ENCODE measurements around the gene ELOVL4. TPM values are rescaled to one million over a fixed set of nuclear protein-coding genes. Genes with fewer than 3 reads are reported as not detected.

The ELOVL4 gene
- total and polyA plus RNA-seq, 3 donors from 2014 or later = 8.8 to 10.6 (median 9.1) TPM

DNA sequence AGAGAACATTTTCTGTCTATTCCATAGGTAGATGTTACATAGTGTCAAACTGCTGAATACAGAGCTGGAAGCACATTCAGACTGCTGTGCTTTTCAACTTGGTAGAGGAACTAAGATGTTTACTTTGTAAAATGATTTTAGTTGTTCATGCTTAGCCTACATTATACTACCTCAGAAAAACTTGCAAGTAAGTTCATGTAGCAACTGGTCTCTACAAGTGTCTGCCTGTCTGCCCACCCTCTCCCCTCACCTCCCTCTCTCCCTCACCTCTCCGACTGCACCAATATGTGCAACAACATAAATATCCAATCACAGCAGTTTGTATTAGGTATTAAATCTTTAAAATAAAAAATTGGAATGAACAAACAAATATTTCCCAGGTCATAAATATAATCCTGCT lies 25.3 kb downstream of the ELOVL4 start:
- 59 to 70% methylated on average over 1 of the region's 1 CpG for WGBS, 2 donors
- DNase-seq = no peak

DNA sequence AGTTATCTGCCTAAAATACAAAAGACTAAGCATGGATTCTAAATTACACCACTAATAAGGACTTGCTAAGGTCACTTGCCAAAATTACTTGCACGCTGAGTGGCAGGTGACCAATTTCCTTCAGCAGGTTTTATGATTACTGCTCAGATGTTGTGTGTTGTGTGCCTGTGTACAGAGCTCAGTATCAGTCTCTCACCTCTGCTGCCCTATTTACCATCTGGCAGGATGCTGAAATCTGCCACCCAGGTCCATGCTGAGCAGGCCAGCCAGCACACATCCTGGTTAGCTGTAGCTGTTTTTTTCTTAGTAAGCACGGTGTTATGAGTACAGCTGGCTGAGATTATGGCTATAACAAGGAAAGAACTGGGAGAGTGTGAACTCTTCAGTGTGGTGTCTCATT lies 34.0 kb downstream of the ELOVL4 start:
- DNase-seq = no peak

More for the DNA sequence above, 25.3 kb downstream of the ELOVL4 start:
- H3K4me1 ChIP-seq = no peaks in the 10 kb centered on the region
- H3K36me3 ChIP-seq (ENCODE audit: low read depth, missing control alignments) = no peaks in the 10 kb centered on the region
- no peak overlapping the region for H3K4me3 ChIP-seq
- intact Hi-C loops (cut with DNase I; ENCODE audit: low total_unique reads) = no loop called here
- H3K27ac ChIP-seq = no peak overlapping the region
- no peaks in the 10 kb centered on the region for H3K9me3 ChIP-seq
- no peaks in the 10 kb centered on the region for H3K27me3 ChIP-seq
- no peak for TF ChIP-seq POLR2A (IDR thresholded peaks at IDR 0.05)
- TF ChIP-seq, protein P1, sequence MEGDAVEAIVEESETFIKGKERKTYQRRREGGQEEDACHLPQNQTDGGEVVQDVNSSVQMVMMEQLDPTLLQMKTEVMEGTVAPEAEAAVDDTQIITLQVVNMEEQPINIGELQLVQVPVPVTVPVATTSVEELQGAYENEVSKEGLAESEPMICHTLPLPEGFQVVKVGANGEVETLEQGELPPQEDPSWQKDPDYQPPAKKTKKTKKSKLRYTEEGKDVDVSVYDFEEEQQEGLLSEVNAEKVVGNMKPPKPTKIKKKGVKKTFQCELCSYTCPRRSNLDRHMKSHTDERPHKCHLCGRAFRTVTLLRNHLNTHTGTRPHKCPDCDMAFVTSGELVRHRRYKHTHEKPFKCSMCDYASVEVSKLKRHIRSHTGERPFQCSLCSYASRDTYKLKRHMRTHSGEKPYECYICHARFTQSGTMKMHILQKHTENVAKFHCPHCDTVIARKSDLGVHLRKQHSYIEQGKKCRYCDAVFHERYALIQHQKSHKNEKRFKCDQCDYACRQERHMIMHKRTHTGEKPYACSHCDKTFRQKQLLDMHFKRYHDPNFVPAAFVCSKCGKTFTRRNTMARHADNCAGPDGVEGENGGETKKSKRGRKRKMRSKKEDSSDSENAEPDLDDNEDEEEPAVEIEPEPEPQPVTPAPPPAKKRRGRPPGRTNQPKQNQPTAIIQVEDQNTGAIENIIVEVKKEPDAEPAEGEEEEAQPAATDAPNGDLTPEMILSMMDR (IDR thresholded peaks at IDR 0.05) = no peak

DNA sequence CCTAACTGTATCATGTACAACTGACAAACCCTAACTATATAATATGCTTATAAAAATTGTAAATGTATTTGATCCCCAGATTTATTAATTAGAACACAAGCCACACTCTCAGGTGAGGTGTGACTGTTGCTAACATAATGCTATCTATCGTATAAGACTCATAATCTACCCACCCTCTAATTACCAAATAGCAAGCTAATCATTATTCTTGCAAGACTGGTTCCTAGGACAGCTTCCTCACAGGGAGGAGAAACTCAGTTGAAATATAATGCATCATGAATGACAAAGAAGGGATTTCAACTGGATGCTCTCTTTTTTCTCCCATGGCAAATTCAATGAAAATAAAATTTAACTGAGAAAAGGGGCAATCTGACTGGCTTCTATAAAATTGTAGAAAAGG lies 35.4 kb downstream of the ELOVL4 start:
- H3K4me1 ChIP-seq = no peaks in the 10 kb centered on the region
- no peaks in the 10 kb centered on the region for H3K27me3 ChIP-seq
- H3K36me3 ChIP-seq (ENCODE audit: low read depth, missing control alignments) = no peaks in the 10 kb centered on the region
- TF ChIP-seq, protein P1 (IDR thresholded peaks at IDR 0.05) = no peak
- TF ChIP-seq POLR2A (IDR thresholded peaks at IDR 0.05) = no peak
- no peak overlapping the region for H3K27ac ChIP-seq
- no peak overlapping the region for H3K4me3 ChIP-seq
- no peaks in the 10 kb centered on the region for H3K9me3 ChIP-seq
- 69 to 84% methylated on average over 1 of the region's 1 CpG for WGBS, 2 donors
- intact Hi-C loops (cut with DNase I; ENCODE audit: low total_unique reads) = no loop called here
- no peak for DNase-seq

More for the DNA sequence above, 34.0 kb downstream of the ELOVL4 start:
- Histone ChIP-seq H3K4me3 (no peak overlapping the region), H3K27me3 (no peaks in the 10 kb centered on the region), H3K4me1 (no peaks in the 10 kb centered on the region), H3K9me3 (no peaks in the 10 kb centered on the region), H3K27ac (no peak overlapping the region), H3K36me3 (ENCODE audit: low read depth, missing control alignments) (no peaks in the 10 kb centered on the region)
- intact Hi-C loops (cut with DNase I; ENCODE audit: low total_unique reads) = no loop called here
- TF ChIP-seq POLR2A (IDR thresholded peaks at IDR 0.05) = no peak
- TF ChIP-seq, protein P1 (IDR thresholded peaks at IDR 0.05) = no peak
- 70 to 74% methylated on average over 2 of the region's 2 CpGs for WGBS, 2 donors

DNA sequence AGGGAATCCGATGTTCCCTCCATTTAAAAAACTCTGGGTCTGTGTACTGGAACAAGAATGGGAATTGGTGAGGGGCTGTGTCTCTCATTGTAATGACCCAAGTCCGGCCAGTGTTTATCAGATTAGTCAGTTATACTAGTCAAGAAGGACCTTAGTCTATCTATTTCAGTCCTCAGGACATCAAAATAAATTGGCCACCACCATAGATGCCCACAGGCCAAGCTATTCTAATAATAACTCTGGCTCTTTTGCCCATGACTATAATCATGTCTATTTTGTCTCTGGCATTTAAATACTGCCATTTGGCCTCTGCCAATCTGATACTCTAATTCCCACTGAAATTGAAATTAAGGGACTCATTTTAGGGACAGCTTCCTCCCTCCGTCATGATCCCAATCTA lies 37.8 kb downstream of the ELOVL4 start:
- no peak overlapping the region for H3K27ac ChIP-seq
- no peak overlapping the region for H3K4me3 ChIP-seq
- intact Hi-C loops (cut with DNase I; ENCODE audit: low total_unique reads) = no loop called here
- no peaks in the 10 kb centered on the region for H3K27me3 ChIP-seq
- TF ChIP-seq POLR2A (IDR thresholded peaks at IDR 0.05) = no peak
- TF ChIP-seq, protein P1 (IDR thresholded peaks at IDR 0.05) = no peak
- no peak for DNase-seq
- 78 to 83% methylated on average over 3 of the region's 3 CpGs for WGBS, 2 donors
- H3K4me1 ChIP-seq = no peaks in the 10 kb centered on the region
- no peaks in the 10 kb centered on the region for H3K36me3 ChIP-seq (ENCODE audit: low read depth, missing control alignments)
- H3K9me3 ChIP-seq = no peaks in the 10 kb centered on the region

DNA sequence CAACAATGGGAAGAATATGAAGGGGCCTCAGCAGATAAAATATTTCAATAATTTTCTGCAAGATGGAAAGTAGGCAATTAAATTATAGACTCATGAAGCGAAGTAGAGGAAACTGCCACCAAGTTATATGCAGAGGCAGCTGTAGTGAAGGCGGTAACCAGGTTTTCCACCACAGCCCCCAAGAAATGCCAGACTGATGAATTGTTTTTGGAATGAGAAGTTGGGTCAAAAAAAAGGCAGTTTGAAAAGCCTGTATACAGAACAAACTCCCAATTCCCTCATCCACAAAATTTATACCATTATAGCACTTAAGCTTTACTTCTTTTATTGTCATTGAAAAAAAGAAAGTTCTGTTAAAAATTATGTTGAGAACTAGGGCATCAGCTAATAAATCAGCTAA lies 45.3 kb downstream of the ELOVL4 start:
- 80 to 91% methylated on average over 2 of the region's 2 CpGs for WGBS, 2 donors

More for the DNA sequence above, 45.3 kb downstream of the ELOVL4 start:
- no peak for DNase-seq
- no peaks in the 10 kb centered on the region for H3K9me3 ChIP-seq
- no peaks in the 10 kb centered on the region for H3K36me3 ChIP-seq (ENCODE audit: low read depth, missing control alignments)
- no peak overlapping the region for H3K4me3 ChIP-seq
- H3K27me3 ChIP-seq = no peaks in the 10 kb centered on the region
- no peak overlapping the region for H3K27ac ChIP-seq
- H3K4me1 ChIP-seq = no peaks in the 10 kb centered on the region
- intact Hi-C loops (cut with DNase I; ENCODE audit: low total_unique reads) = no loop called here
- TF ChIP-seq POLR2A (IDR thresholded peaks at IDR 0.05) = no peak
- TF ChIP-seq, protein P1 (IDR thresholded peaks at IDR 0.05) = no peak
